Activated T-helper 17 cell treated with anti-CD3 and anti-CD28 coated beads, Interleukin-2, amount 50 U/mL, for 72 hours (primary cell): ENCODE results near the gene IL15. TPM values are rescaled to one million over a fixed set of nuclear protein-coding genes. Genes with fewer than 3 reads are reported as not detected.

ENCODE experiments used
- ATAC-seq: fragments of 150-1000 bp; cut with Tn5 transposase; replicated peaks from 2 replicates; pipeline ENCODE4 v1.10.0; 2021; ENCODE audit warnings: mild to moderate bottlenecking, moderate library complexity
- H3K27ac Mint-ChIP-seq: one replicate; pipeline ENCODE4 v1.8.0; 2022; ENCODE audit warnings: mixed read lengths
- H3K27me3 Mint-ChIP-seq: one replicate; pipeline ENCODE4 v1.8.0; 2022; ENCODE audit warnings: mixed read lengths
- H3K36me3 Mint-ChIP-seq: one replicate; pipeline ENCODE4 v1.8.0; 2022; ENCODE audit warnings: low read depth, mild to moderate bottlenecking, mixed read lengths
- H3K4me1 Mint-ChIP-seq: one replicate; pipeline ENCODE4 v1.8.0; 2022; ENCODE audit warnings: mixed read lengths
- H3K4me3 Mint-ChIP-seq: one replicate; pipeline ENCODE4 v1.8.0; 2022; ENCODE audit warnings: mild to moderate bottlenecking, mixed read lengths
- H3K9me3 Mint-ChIP-seq: one replicate; pipeline ENCODE4 v1.8.0; 2022; ENCODE audit warnings: mixed read lengths
- total RNA-seq, 2 donors: library from RNA; stranded (reverse); gene quantifications; one replicate each; pipeline ENCODE4 v1.2.3, GENCODE V29; 2022

Gene IL15
- total RNA-seq, 2 donors from 2014 or later, result 2.7 to 3.4 TPM

DNA sequence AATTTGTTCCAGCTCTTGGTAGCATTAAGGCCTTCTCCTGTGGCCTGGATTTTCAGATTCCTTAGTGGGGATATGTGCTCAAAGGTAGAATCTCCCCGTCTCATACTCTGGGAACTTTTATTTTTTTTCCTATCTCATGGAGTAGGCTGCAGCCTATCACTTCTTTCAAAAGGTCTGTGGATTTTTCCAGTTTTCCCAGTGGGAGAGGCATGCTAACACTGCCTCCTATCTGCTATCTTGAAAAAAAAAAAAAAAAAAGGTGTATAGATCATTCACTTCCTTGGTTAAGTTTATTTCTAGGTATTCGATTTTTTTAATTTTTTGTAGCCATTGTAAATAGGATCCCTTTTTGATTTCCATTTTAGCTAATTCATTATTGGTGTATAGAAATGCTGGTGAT is 67.1 kb downstream of the IL15 start:
- Mint-ChIP-seq H3K36me3 (no peaks in the 10 kb centered on the region), H3K27me3 (no peaks in the 10 kb centered on the region), H3K4me3 (no peak overlapping the region), H3K9me3 (peaks cover 6% of the 10 kb centered on the region), H3K4me1 (peaks cover 16% of the 10 kb centered on the region), H3K27ac (no peak overlapping the region)
- no peak for ATAC-seq

DNA sequence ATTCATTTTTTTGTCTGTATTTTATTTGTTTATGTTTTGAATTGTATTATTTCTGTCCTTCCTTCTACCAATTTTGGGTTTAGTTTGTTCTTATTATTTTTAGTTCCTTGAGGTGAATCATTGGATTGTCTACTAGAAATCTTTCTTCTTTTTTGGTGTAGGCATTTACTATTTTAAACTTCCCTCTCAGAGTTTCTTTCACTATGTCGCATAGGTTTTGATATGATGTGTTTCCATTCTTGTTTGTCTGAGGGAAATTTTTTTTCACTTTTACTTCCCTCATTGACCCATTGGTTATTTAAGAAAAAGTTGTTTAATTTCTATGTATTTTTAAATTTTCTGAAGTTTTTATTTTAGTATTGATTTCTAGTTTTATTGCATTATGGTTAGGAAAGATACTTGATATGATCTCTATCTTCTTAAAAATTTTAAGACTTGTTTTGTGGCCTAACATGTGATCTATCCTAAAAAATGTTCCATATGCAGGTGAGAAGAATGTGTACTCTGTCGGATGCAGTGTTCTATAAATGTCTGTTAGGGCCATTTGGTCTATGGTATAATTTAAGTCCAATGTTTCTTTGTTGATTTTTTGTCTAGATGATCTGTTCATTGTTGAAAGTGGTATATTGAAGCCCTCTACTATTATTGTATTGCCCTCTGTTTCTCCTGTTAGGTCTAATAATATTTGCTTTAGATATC is 68.8 kb downstream of the IL15 start:
- Mint-ChIP-seq H3K9me3 (peaks cover 9% of the 10 kb centered on the region), H3K36me3 (no peaks in the 10 kb centered on the region), H3K4me1 (peaks cover 18% of the 10 kb centered on the region), H3K27me3 (no peaks in the 10 kb centered on the region), H3K27ac (no peak overlapping the region), H3K4me3 (no peak overlapping the region)
- ATAC-seq, result peak; percentile 32

GRCh38 chr4:141705747-141706377 is 69.5 kb downstream of the IL15 start:
- ATAC-seq, result no peak
- Mint-ChIP-seq H3K27me3 (no peaks in the 10 kb centered on the region), H3K36me3 (no peaks in the 10 kb centered on the region), H3K27ac (no peak overlapping the region), H3K9me3 (peaks cover 9% of the 10 kb centered on the region), H3K4me1 (peaks cover 14% of the 10 kb centered on the region), H3K4me3 (no peak overlapping the region)

GRCh38 chr4:141706445-141706844 is 70.1 kb downstream of the IL15 start:
- Mint-ChIP-seq H3K27me3 (no peaks in the 10 kb centered on the region), H3K27ac (no peak overlapping the region), H3K36me3 (no peaks in the 10 kb centered on the region), H3K4me3 (no peak overlapping the region), H3K4me1 (peaks cover 14% of the 10 kb centered on the region), H3K9me3 (peaks cover 9% of the 10 kb centered on the region)
- no peak for ATAC-seq

DNA sequence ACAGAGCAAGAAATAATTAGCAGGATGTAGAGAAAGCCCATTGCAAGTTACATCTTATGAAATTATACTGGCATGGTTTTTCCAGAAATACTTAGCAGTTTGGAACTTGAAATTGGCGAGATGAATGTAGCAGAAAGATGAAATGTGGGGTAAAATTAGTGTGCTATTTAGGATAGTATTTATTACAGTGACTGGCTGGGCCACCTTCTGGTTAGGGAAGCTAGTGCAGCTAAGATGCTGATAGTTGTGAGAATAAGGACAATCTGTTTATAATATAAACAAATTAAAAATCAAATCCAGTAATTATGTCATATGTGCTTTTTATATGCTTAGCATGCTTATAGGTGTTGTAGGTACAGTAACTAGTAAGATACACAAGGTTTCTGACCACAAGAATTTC is 74.8 kb downstream of the IL15 start:
- Mint-ChIP-seq H3K9me3 (peaks cover 9% of the 10 kb centered on the region), H3K36me3 (no peaks in the 10 kb centered on the region), H3K4me1 (peaks cover 6% of the 10 kb centered on the region), H3K4me3 (no peak overlapping the region), H3K27ac (no peak overlapping the region), H3K27me3 (no peaks in the 10 kb centered on the region)
- no peak for ATAC-seq

GRCh38 chr4:141713185-141713584 is 76.8 kb downstream of the IL15 start:
- Mint-ChIP-seq H3K4me3 (no peak overlapping the region), H3K4me1 (peaks cover 5% of the 10 kb centered on the region), H3K36me3 (no peaks in the 10 kb centered on the region), H3K9me3 (peaks cover 12% of the 10 kb centered on the region), H3K27ac (no peak overlapping the region), H3K27me3 (no peaks in the 10 kb centered on the region)
- no peak for ATAC-seq

- no peaks in the 10 kb centered on the region for H3K27me3 Mint-ChIP-seq
These were observed 77.5 kb downstream of the IL15 start for GRCh38 chr4:141713771-141714445.

DNA sequence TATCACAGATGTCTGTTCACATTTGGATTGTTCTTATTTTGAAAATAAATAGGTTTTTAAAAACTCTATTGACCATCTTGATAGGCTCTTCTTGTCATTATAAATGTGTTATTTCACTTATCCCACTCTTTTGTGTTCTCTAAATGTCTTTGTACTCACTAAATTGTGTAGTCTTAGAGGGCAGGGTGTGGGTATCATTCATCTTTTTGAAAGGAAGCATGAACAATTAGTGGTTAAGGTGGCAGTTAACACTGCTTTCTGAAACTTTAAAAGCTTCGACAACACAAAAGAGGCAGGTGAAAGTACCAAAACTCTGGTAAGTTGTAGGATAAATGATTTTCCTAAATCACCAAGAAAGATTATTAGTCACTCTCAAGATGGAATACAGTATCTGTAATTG is 83.2 kb downstream of the IL15 start:
- H3K9me3 Mint-ChIP-seq, result peaks cover 8% of the 10 kb centered on the region
- no peak overlapping the region for H3K27ac Mint-ChIP-seq
- no peak for ATAC-seq
- no peaks in the 10 kb centered on the region for H3K27me3 Mint-ChIP-seq
- H3K4me3 Mint-ChIP-seq, result no peak overlapping the region
- no peaks in the 10 kb centered on the region for H3K4me1 Mint-ChIP-seq
- peaks cover 33% of the 10 kb centered on the region for H3K36me3 Mint-ChIP-seq

More at GRCh38 chr4:141713771-141714445, 77.5 kb downstream of the IL15 start:
- Mint-ChIP-seq H3K4me1 (no peaks in the 10 kb centered on the region), H3K27ac (peak overlapping the region; percentile 20), H3K36me3 (no peaks in the 10 kb centered on the region), H3K9me3 (peaks cover 8% of the 10 kb centered on the region), H3K4me3 (no peak overlapping the region)
- ATAC-seq, result no peak

- Mint-ChIP-seq H3K36me3 (peaks cover 35% of the 10 kb centered on the region), H3K4me1 (no peaks in the 10 kb centered on the region), H3K4me3 (no peak overlapping the region), H3K9me3 (peaks cover 8% of the 10 kb centered on the region), H3K27me3 (no peaks in the 10 kb centered on the region), H3K27ac (no peak overlapping the region)
- no peak for ATAC-seq
These were observed 84.8 kb downstream of the IL15 start for GRCh38 chr4:141721174-141721573.

- no peaks in the 10 kb centered on the region for H3K27me3 Mint-ChIP-seq
- no peaks in the 10 kb centered on the region for H3K4me1 Mint-ChIP-seq
- H3K27ac Mint-ChIP-seq, result no peak overlapping the region
- ATAC-seq, result no peak
- H3K9me3 Mint-ChIP-seq, result no peaks in the 10 kb centered on the region
- H3K36me3 Mint-ChIP-seq, result peaks cover 41% of the 10 kb centered on the region
- H3K4me3 Mint-ChIP-seq, result no peak overlapping the region
These were observed 88.3 kb downstream of the IL15 start for GRCh38 chr4:141724646-141725045.

DNA sequence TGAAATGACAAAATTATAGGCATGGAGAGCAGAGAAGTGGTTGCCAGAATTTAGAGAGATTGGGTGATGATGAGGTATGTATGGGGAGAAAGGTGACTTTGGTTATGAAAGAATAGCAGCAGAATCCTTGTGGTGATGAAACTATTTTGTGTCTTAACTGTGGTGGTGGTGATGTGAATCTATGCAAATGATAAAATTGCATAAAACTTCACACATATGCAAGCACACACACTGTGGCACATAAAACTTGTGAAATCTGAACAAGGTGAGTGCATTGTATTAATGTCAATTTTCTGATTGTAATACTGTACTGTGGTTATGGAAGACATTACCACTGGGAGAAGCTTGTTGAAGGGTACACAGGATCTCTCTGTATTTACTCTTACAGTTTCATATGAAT is 91.0 kb downstream of the IL15 start:
- Mint-ChIP-seq H3K27ac (no peak overlapping the region), H3K27me3 (no peaks in the 10 kb centered on the region), H3K36me3 (peaks cover 42% of the 10 kb centered on the region), H3K4me3 (no peak overlapping the region), H3K9me3 (no peaks in the 10 kb centered on the region), H3K4me1 (no peaks in the 10 kb centered on the region)
- ATAC-seq, result no peak

- Mint-ChIP-seq H3K4me1 (no peaks in the 10 kb centered on the region), H3K9me3 (no peaks in the 10 kb centered on the region), H3K4me3 (no peak overlapping the region), H3K27ac (no peak overlapping the region), H3K27me3 (no peaks in the 10 kb centered on the region), H3K36me3 (peaks cover 37% of the 10 kb centered on the region)
- no peak for ATAC-seq
These were observed 94.4 kb downstream of the IL15 start for GRCh38 chr4:141730805-141731204.

- Mint-ChIP-seq H3K4me3 (no peak overlapping the region), H3K9me3 (peaks cover 4% of the 10 kb centered on the region), H3K36me3 (peaks cover 37% of the 10 kb centered on the region), H3K27ac (no peak overlapping the region), H3K4me1 (no peaks in the 10 kb centered on the region), H3K27me3 (no peaks in the 10 kb centered on the region)
- ATAC-seq, result no peak
These were observed 95.1 kb downstream of the IL15 start for GRCh38 chr4:141731481-141731880.

DNA sequence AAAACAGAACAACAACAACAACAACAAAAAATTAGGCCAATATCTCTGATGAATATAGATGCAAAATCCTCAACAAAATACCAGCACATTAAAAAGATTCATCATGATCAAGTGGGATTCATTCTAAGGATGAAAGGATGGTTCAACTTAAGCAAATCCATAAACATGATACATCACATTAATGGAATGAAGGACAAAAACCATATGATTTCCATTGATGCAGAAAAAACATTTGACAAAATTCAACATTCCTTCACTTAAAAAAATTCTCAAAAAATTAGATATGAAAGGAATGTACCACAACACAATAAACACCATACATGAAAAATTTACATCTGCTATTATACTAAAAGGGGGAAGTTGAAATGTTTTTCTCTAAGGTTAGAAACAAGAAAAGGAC is 103.3 kb downstream of the IL15 start:
- H3K9me3 Mint-ChIP-seq, result peaks cover 28% of the 10 kb centered on the region
- H3K27me3 Mint-ChIP-seq, result no peaks in the 10 kb centered on the region
- H3K36me3 Mint-ChIP-seq, result no peaks in the 10 kb centered on the region
- no peaks in the 10 kb centered on the region for H3K4me1 Mint-ChIP-seq
- H3K27ac Mint-ChIP-seq, result no peak overlapping the region
- ATAC-seq, result no peak
- H3K4me3 Mint-ChIP-seq, result no peak overlapping the region

DNA sequence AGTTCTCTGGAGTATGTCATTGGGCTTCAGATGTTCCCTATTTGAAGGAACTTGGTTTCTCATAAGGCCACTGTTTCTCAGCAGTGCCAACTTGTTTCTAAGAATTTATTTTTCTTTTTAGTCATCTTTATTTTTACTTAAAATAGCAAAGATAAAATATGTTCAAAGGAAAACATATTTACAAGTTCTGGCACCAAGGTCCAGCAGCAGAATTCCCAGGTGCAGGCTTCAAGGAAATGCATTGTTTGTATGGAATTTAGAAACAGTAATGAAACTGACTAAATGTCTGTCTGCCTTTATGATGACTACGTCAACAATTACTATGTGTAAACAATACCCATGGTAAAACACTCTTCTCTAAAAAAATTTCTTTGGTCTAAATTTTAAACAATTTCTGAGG is 109.6 kb downstream of the IL15 start:
- Mint-ChIP-seq H3K36me3 (no peaks in the 10 kb centered on the region), H3K27ac (no peak overlapping the region), H3K4me3 (no peak overlapping the region), H3K27me3 (peaks cover 4% of the 10 kb centered on the region), H3K9me3 (peaks cover 10% of the 10 kb centered on the region), H3K4me1 (no peaks in the 10 kb centered on the region)
- ATAC-seq, result no peak
